Transverse colon (tissue), 4 donors: Measurements from ENCODE around the gene PIGR. TPM values are rescaled to one million over a fixed set of nuclear protein-coding genes. Genes with fewer than 3 reads are reported as not detected.

Experiments used
- DNase-seq: peaks from one replicate; pipeline ENCODE4 v3.0.0-alpha.2; 2019
- H3K27ac ChIP-seq, 4 donors: fragments of 200-600 bp; sonication (generic); 2 replicates each; pipeline ENCODE4 v1.5.1; 2016 to 2018; ENCODE audit warnings: inconsistent platforms in 4 of 4
- H3K27me3 ChIP-seq: fragments of 200-600 bp; sonication (generic); 2 replicates; pipeline ENCODE4 v1.5.1; 2017; ENCODE audit warnings: inconsistent platforms
- H3K36me3 ChIP-seq, 4 donors: fragments of 200-600 bp; sonication (generic); 2 replicates each; pipeline ENCODE4 v1.5.1; 2017 to 2019; ENCODE audit warnings: inconsistent platforms in 4 of 4
- H3K4me1 ChIP-seq, 4 donors: fragments of 200-600 bp; sonication (generic); 2 replicates each; pipeline ENCODE4 v1.5.1; 2017 to 2020; ENCODE audit warnings: inconsistent platforms in 4 of 4
- H3K4me3 ChIP-seq, 4 donors: fragments of 200-600 bp; sonication (generic); 1 replicate in 1 of 4; 2 replicates in 3 of 4; pipeline versions ENCODE4 v1.5.1 to v1.6.1; 2017 to 2019; ENCODE audit warnings: inconsistent platforms in 4 of 4
- H3K9me3 ChIP-seq, 2 donors: fragments of 200-600 bp; sonication (generic); 2 replicates each; pipeline ENCODE4 v1.5.1; 2017 to 2019; ENCODE audit warnings: inconsistent platforms in 2 of 2
- CTCF ChIP-seq, 5 experiments: fragments of 200-600 bp in 3 of 5; fragments of 450-650 bp in 2 of 5; sonication (generic) in 3 of 5; IDR thresholded peaks; 1 replicate in 2 of 5; 2 replicates in 3 of 5; pipeline ENCODE4 v1.5.1; 2016 to 2017; ENCODE audit warnings: antibody characterized with exemption in 5 of 5, inconsistent platforms in 3 of 5, mild to moderate bottlenecking in 2 of 5, moderate library complexity in 1 of 5
- EP300 ChIP-seq: sonication (generic); formaldehyde crosslinking; IDR thresholded peaks from one replicate; pipeline ENCODE4 v1.6.1; 2017; ENCODE audit warnings: antibody characterized with exemption, low read depth
- POLR2A ChIP-seq: fragments of 450-650 bp; IDR thresholded peaks from one replicate; pipeline ENCODE4 v1.6.1; 2016; ENCODE audit warnings: antibody characterized with exemption, mild to moderate bottlenecking, moderate library complexity
- POLR2AphosphoS5 ChIP-seq, 3 donors: sonication (generic); formaldehyde crosslinking; IDR thresholded peaks; one replicate each; pipeline ENCODE4 v1.6.1; 2016; ENCODE audit warnings: antibody characterized with exemption in 3 of 3
- WGBS, 2 donors: methylation state at CpG; one replicate each; pipeline ENCODE4 v1.1.5; 2018; ENCODE audit warnings: low coverage in 1 of 2; 5-methylcytosine and 5-hydroxymethylcytosine counted together
- in situ Hi-C, 4 donors: fragments of 200-750 bp; cut with MboI; loops; one replicate each; pipeline versions ENCODE4 v1.15.0 to v1.15.1; 2017; ENCODE audit warnings: low sequenced_read_pairs in 3 of 4, low pct_ligation_motif_present in 1 of 4, low pct_unique_long_range_greater_than_20kb in 1 of 4
- intact Hi-C: fragments of 100-400 bp; cut with DNase I; formaldehyde crosslinking; loops from one replicate; pipeline ENCODE4 v1.15.1; 2023; ENCODE audit warnings: low total_unique reads
- total RNA-seq, 4 donors: library from RNA; depleted of rRNA; stranded (reverse); fragments of >200 nt; gene quantifications; one replicate each; pipeline ENCODE4 v1.1.0, GENCODE V29; 2016

The PIGR gene
- total RNA-seq, 4 donors from 2014 or later, result 3,370 to 10,796 (median 6,659) TPM

GRCh38 chr1:206909883-206910318 lies 36.4 kb downstream of the PIGR start:
- no peak for DNase-seq
- no peak for TF ChIP-seq POLR2A
- TF ChIP-seq EP300, result no peak
- no peak for TF ChIP-seq POLR2AphosphoS5 (IDR thresholded peaks at IDR 0.05)
- no peak for TF ChIP-seq CTCF (IDR thresholded peaks at IDR 0.05)
- intact Hi-C loops, result loop anchor here (5.0 to 10.0 kb wide), 2 partner anchors 183 to 275 kb away; partner anchors contain the start of gene DYRK3
- H3K4me3 ChIP-seq, result peak overlapping the region in 3 of 4 donors; percentile 26 to 55 (median 49)
- peaks cover 10% of the 10 kb centered on the region for H3K27me3 ChIP-seq
- H3K36me3 ChIP-seq, result no peaks in the 10 kb centered on the region
- in situ Hi-C loops, result loop anchor here (5.0 to 25.0 kb wide), 6 partner anchors 95 to 275 kb away; partner anchors contain the start of gene DYRK3 (in 3 of the 4)
- peak overlapping the region in 2 of 4 donors; percentile 7 to 37 for H3K27ac ChIP-seq
- peaks cover 3 to 34% (median 11%) of the 10 kb centered on the region in 4 donors for H3K4me1 ChIP-seq
- WGBS, 2 donors, result 25 to 39% methylated on average over 4 to 10 of the region's 14 CpGs
- H3K9me3 ChIP-seq, result no peaks in the 10 kb centered on the region

GRCh38 chr1:206909161-206909882 lies 36.9 kb downstream of the PIGR start:
- Histone ChIP-seq H3K27ac (peak overlapping the region in 3 of 4 donors; percentile 0 to 37 (median 7)), H3K4me3 (peak overlapping the region; percentile 26 to 55 (median 38)), H3K4me1 (peaks cover 3 to 34% (median 11%) of the 10 kb centered on the region in 4 donors), H3K9me3 (no peaks in the 10 kb centered on the region), H3K27me3 (peaks cover 10% of the 10 kb centered on the region), H3K36me3 (no peaks in the 10 kb centered on the region)
- DNase-seq, result peak; percentile 76
- WGBS, 2 donors, result 5% methylated on average over 46 of the region's 69 CpGs; no CpG with 5 or more reads in 1 of the 2 donors
- TF ChIP-seq EP300, result peak; percentile 56
- TF ChIP-seq POLR2A, result no peak
- peak in 1 of 3 donors; percentile 56 for TF ChIP-seq POLR2AphosphoS5 (IDR thresholded peaks at IDR 0.05)
- in situ Hi-C loops (loop anchor here in 2 of 4 donors (25.0 kb wide), 2 partner anchors 172 to 272 kb away; partner anchors contain the start of gene DYRK3 (in 1 of the 2)), intact Hi-C loops (no loop called here)

- no peak for DNase-seq
- WGBS, 2 donors, result 86% methylated on average over 10 of the region's 10 CpGs; no CpG with 5 or more reads in 1 of the 2 donors
- H3K4me1 ChIP-seq, result peaks cover 3 to 31% (median 11%) of the 10 kb centered on the region in 4 donors
- H3K27me3 ChIP-seq, result peaks cover 10% of the 10 kb centered on the region
- no peak overlapping the region for H3K27ac ChIP-seq
- TF ChIP-seq EP300 (no peak), CTCF (IDR thresholded peaks at IDR 0.05) (no peak), POLR2AphosphoS5 (IDR thresholded peaks at IDR 0.05) (no peak), POLR2A (no peak)
- intact Hi-C loops (no loop called here), in situ Hi-C loops (loop anchor here in 2 of 4 donors (25.0 kb wide), 2 partner anchors 171 to 271 kb away; partner anchors contain the start of gene DYRK3 (in 1 of the 2))
- no peaks in the 10 kb centered on the region for H3K9me3 ChIP-seq
- H3K36me3 ChIP-seq, result no peaks in the 10 kb centered on the region
- no peak overlapping the region for H3K4me3 ChIP-seq
Observed at GRCh38 chr1:206908038-206908437, 38.2 kb downstream of the PIGR start.

- Histone ChIP-seq H3K36me3 (no peaks in the 10 kb centered on the region), H3K4me1 (peaks cover 3 to 27% (median 11%) of the 10 kb centered on the region in 4 donors), H3K27me3 (peaks cover 10% of the 10 kb centered on the region), H3K27ac (no peak overlapping the region), H3K4me3 (no peak overlapping the region), H3K9me3 (no peaks in the 10 kb centered on the region)
- in situ Hi-C loops (loop anchor here in 2 of 4 donors (25.0 kb wide), 2 partner anchors 170 to 270 kb away; partner anchors contain the start of gene DYRK3 (in 1 of the 2)), intact Hi-C loops (no loop called here)
- no peak for DNase-seq
- 91% methylated on average over 23 of the region's 23 CpGs; no CpG with 5 or more reads in 1 of the 2 donors for WGBS, 2 donors
- TF ChIP-seq EP300 (no peak), CTCF (IDR thresholded peaks at IDR 0.05) (peak in 2 of 5 experiments; percentile 10 to 11), POLR2AphosphoS5 (IDR thresholded peaks at IDR 0.05) (no peak), POLR2A (no peak)
Observed at GRCh38 chr1:206907304-206907991, 38.8 kb downstream of the PIGR start.
